OCI-LY1 (cell line): ENCODE results near the gene DHCR7.

Experiments
- H2AFZ ChIP-seq: fragments of 200-600 bp; sonication (generic), shearing (Covaris generic); 2 replicates; pipeline ENCODE4 v1.6.0; 2014; ENCODE audit warnings: antibody characterized with exemption, mild to moderate bottlenecking, low read length
- H3F3A ChIP-seq: fragments of 200-600 bp; sonication (generic), shearing (Covaris generic); 2 replicates; pipeline ENCODE4 v1.6.0; 2014; ENCODE audit warnings: mild to moderate bottlenecking, antibody characterized with exemption, low read length, moderate library complexity; ENCODE audit not compliant: insufficient read depth
- H3K27ac ChIP-seq: fragments of 200-600 bp; sonication (generic); 2 replicates; pipeline ENCODE4 v1.5.1; 2014; ENCODE audit warnings: low read length, mixed run types, mild to moderate bottlenecking, low read depth; ENCODE audit not compliant: poor library complexity, severe bottlenecking
- H3K27me3 ChIP-seq: fragments of 200-600 bp; sonication (generic); 2 replicates; pipeline ENCODE4 v1.6.0; 2014; ENCODE audit warnings: antibody characterized with exemption, mild to moderate bottlenecking, low read length, moderate library complexity; ENCODE audit not compliant: insufficient read depth
- H3K36me3 ChIP-seq: fragments of 200-600 bp; sonication (generic); 2 replicates; pipeline ENCODE4 v1.6.1; 2014; ENCODE audit warnings: mild to moderate bottlenecking, antibody characterized with exemption, low read length, moderate library complexity, mixed read lengths; ENCODE audit not compliant: insufficient read depth
- H3K4me1 ChIP-seq: fragments of 200-600 bp; sonication (generic); 2 replicates; pipeline ENCODE4 v1.5.1; 2014; ENCODE audit warnings: mild to moderate bottlenecking, low read length, moderate library complexity; ENCODE audit not compliant: insufficient read depth, severe bottlenecking
- H3K4me2 ChIP-seq: fragments of 200-600 bp; sonication (generic), shearing (Covaris generic); 2 replicates; pipeline ENCODE4 v1.6.1; 2014; ENCODE audit warnings: low read length
- H3K4me3 ChIP-seq: fragments of 200-600 bp; sonication (generic); 2 replicates; pipeline ENCODE4 v1.5.1; 2014; ENCODE audit warnings: low read length, low read depth, mild to moderate bottlenecking, mixed read lengths; ENCODE audit not compliant: poor library complexity, severe bottlenecking
- H3K79me2 ChIP-seq: fragments of 200-600 bp; shearing (Covaris generic); 2 replicates; pipeline ENCODE4 v1.6.1; 2016; ENCODE audit warnings: mixed run types, low read length, mixed read lengths; ENCODE audit not compliant: insufficient read depth
- H3K9ac ChIP-seq: fragments of 200-600 bp; sonication (generic), shearing (Covaris generic); 2 replicates; pipeline ENCODE4 v1.6.1; 2014; ENCODE audit warnings: mild to moderate bottlenecking, low read length, mixed read lengths
- H3K9me2 ChIP-seq: fragments of 200-600 bp; sonication (generic), shearing (Covaris generic); 2 replicates; pipeline ENCODE4 v1.6.1; 2014; ENCODE audit warnings: low read depth, mild to moderate bottlenecking, low read length, mixed read lengths
- H3K9me3 ChIP-seq: fragments of 200-600 bp; shearing (Covaris generic); 2 replicates; pipeline ENCODE4 v1.6.1; 2014; ENCODE audit warnings: low read length, mixed read lengths
- H4K20me1 ChIP-seq: fragments of 200-600 bp; sonication (generic), shearing (Covaris generic); 2 replicates; pipeline ENCODE4 v1.6.0; 2016; ENCODE audit warnings: mild to moderate bottlenecking, low read length; ENCODE audit not compliant: insufficient read depth
- CTCF ChIP-seq: fragments of 200-600 bp; sonication (generic), shearing (Covaris generic); IDR thresholded peaks from 2 replicates; pipeline ENCODE4 v1.5.1; 2017; ENCODE audit warnings: mild to moderate bottlenecking, antibody characterized with exemption, low read length, moderate library complexity, mixed read lengths
- EZH2 ChIP-seq: fragments of 200-600 bp; sonication (generic), shearing (Covaris generic); IDR thresholded peaks from 2 replicates; pipeline ENCODE4 v1.8.0; 2017; ENCODE audit warnings: borderline replicate concordance, mixed run types, mild to moderate bottlenecking, antibody characterized with exemption, low read length, moderate library complexity, mixed read lengths

DHCR7 gene

GRCh38 chr11:71395263-71395560 is 53.0 kb downstream of the DHCR7 start:
- Histone ChIP-seq H3K4me2 (no peak overlapping the region), H3K9me3 (no peaks in the 10 kb centered on the region), H3K9ac (no peak overlapping the region), H3K36me3 (no peaks in the 10 kb centered on the region), H3K4me3 (no peak overlapping the region), H3K9me2 (no peaks in the 10 kb centered on the region), H3K27me3 (no peaks in the 10 kb centered on the region), H4K20me1 (no peaks in the 10 kb centered on the region), H2AFZ (no peak overlapping the region), H3K27ac (no peak overlapping the region), H3K4me1 (no peaks in the 10 kb centered on the region), H3K79me2 (no peaks in the 10 kb centered on the region), H3F3A (no peaks in the 10 kb centered on the region)
- TF ChIP-seq CTCF (no peak), EZH2 (no peak)

GRCh38 chr11:71393283-71393682 is 54.9 kb downstream of the DHCR7 start:
- H4K20me1 ChIP-seq: no peaks in the 10 kb centered on the region
- no peak overlapping the region for H3K4me2 ChIP-seq
- no peaks in the 10 kb centered on the region for H3K36me3 ChIP-seq
- no peaks in the 10 kb centered on the region; the same call in 1 of the 2 replicates for H3K27me3 ChIP-seq
- H3K9ac ChIP-seq: no peak overlapping the region
- H3K79me2 ChIP-seq: no peaks in the 10 kb centered on the region
- H3F3A ChIP-seq: no peaks in the 10 kb centered on the region
- no peak overlapping the region for H3K27ac ChIP-seq
- no peak overlapping the region for H2AFZ ChIP-seq
- TF ChIP-seq CTCF: no peak
- no peak for TF ChIP-seq EZH2
- H3K4me1 ChIP-seq: no peaks in the 10 kb centered on the region
- H3K9me2 ChIP-seq: no peaks in the 10 kb centered on the region
- no peaks in the 10 kb centered on the region for H3K9me3 ChIP-seq
- no peak overlapping the region for H3K4me3 ChIP-seq

GRCh38 chr11:71391796-71392195 is 56.4 kb downstream of the DHCR7 start:
- Histone ChIP-seq H3K36me3 (no peaks in the 10 kb centered on the region), H3F3A (no peaks in the 10 kb centered on the region), H3K4me1 (no peaks in the 10 kb centered on the region), H3K79me2 (no peaks in the 10 kb centered on the region), H2AFZ (no peak overlapping the region), H3K9me2 (no peaks in the 10 kb centered on the region), H3K4me3 (no peak overlapping the region), H3K9me3 (no peaks in the 10 kb centered on the region), H3K4me2 (no peak overlapping the region), H3K27ac (no peak overlapping the region), H3K27me3 (no peaks in the 10 kb centered on the region; the same call in 1 of the 2 replicates), H3K9ac (no peak overlapping the region), H4K20me1 (no peaks in the 10 kb centered on the region)
- TF ChIP-seq EZH2: no peak
- no peak for TF ChIP-seq CTCF
